Neural crest cell (in vitro differentiated cells): ENCODE measurements around the gene ARMC9. TPM values are rescaled to one million over a fixed set of nuclear protein-coding genes. Genes with fewer than 3 reads are reported as not detected.
A peak's percentile ranks its signal among the peaks of the same experiment; 100 is the strongest.

Experiments
- DNase-seq: peaks from one replicate; pipeline ENCODE4 v3.0.0; 2021; ENCODE audit warnings: low read depth, mixed read lengths, low spot score
- H3K27ac Mint-ChIP-seq: one replicate; pipeline ENCODE4 v1.8.0; 2021; ENCODE audit warnings: mild to moderate bottlenecking, mixed read lengths; ENCODE audit not compliant: unreplicated experiment
- H3K27me3 Mint-ChIP-seq: 2 replicates; pipeline ENCODE4 v1.8.0; 2021; ENCODE audit warnings: low read depth, mild to moderate bottlenecking, mixed read lengths
- H3K36me3 Mint-ChIP-seq: 2 replicates; pipeline ENCODE4 v1.8.0; 2021; ENCODE audit warnings: low read depth, mild to moderate bottlenecking, mixed read lengths
- H3K4me1 Mint-ChIP-seq: 2 replicates; pipeline ENCODE4 v1.8.0; 2021; ENCODE audit warnings: mixed read lengths
- H3K4me3 Mint-ChIP-seq: one replicate; pipeline ENCODE4 v1.8.0; 2021; ENCODE audit warnings: mild to moderate bottlenecking, mixed read lengths
- H3K9me3 Mint-ChIP-seq: 2 replicates; pipeline ENCODE4 v1.8.0; 2021; ENCODE audit warnings: mixed read lengths
- CTCF ChIP-seq: fragments of 200-600 bp; sonication (generic); conservative IDR thresholded peaks from 2 replicates; pipeline ENCODE4 v1.5.0; 2021; ENCODE audit warnings: antibody characterized with exemption, mild to moderate bottlenecking
- total RNA-seq: library from RNA; stranded (reverse); gene quantifications from 2 replicates; pipeline ENCODE4 v1.2.1, GENCODE V29; 2021

Gene ARMC9
- total RNA-seq, 1 donor from 2014 or later: 35.0 TPM

- H3K27ac Mint-ChIP-seq: no peak overlapping the region
- DNase-seq: peak; percentile 98
- peak overlapping the region; percentile 88 for H3K4me3 Mint-ChIP-seq
- peaks cover 19% of the 10 kb centered on the region for H3K4me1 Mint-ChIP-seq
- peak; percentile 92 for TF ChIP-seq CTCF
- peaks cover 2% of the 10 kb centered on the region for H3K9me3 Mint-ChIP-seq
- peaks cover 7% of the 10 kb centered on the region for H3K36me3 Mint-ChIP-seq
- H3K27me3 Mint-ChIP-seq: peaks cover 13% of the 10 kb centered on the region
Observed at GRCh38 chr2:231411831-231412617, 213.6 kb downstream of the ARMC9 start.

GRCh38 chr2:231412618-231412963 is 214.2 kb downstream of the ARMC9 start:
- H3K4me3 Mint-ChIP-seq: peak overlapping the region; percentile 33
- no peak for DNase-seq
- H3K4me1 Mint-ChIP-seq: peaks cover 19% of the 10 kb centered on the region
- peaks cover 2% of the 10 kb centered on the region for H3K9me3 Mint-ChIP-seq
- TF ChIP-seq CTCF: no peak
- peaks cover 13% of the 10 kb centered on the region for H3K27me3 Mint-ChIP-seq
- peaks cover 7% of the 10 kb centered on the region for H3K36me3 Mint-ChIP-seq
- H3K27ac Mint-ChIP-seq: no peak overlapping the region

- H3K4me3 Mint-ChIP-seq: no peak overlapping the region
Observed at GRCh38 chr2:231413456-231413855, 215.0 kb downstream of the ARMC9 start.

GRCh38 chr2:231413921-231414476 is 215.6 kb downstream of the ARMC9 start:
- peaks cover 7% of the 10 kb centered on the region for H3K36me3 Mint-ChIP-seq
- H3K4me1 Mint-ChIP-seq: peaks cover 19% of the 10 kb centered on the region
- no peak for TF ChIP-seq CTCF
- H3K27ac Mint-ChIP-seq: no peak overlapping the region
- peaks cover 13% of the 10 kb centered on the region for H3K27me3 Mint-ChIP-seq
- DNase-seq: no peak
- no peak overlapping the region for H3K4me3 Mint-ChIP-seq
- H3K9me3 Mint-ChIP-seq: peaks cover 2% of the 10 kb centered on the region

More at GRCh38 chr2:231413456-231413855, 215.0 kb downstream of the ARMC9 start:
- Mint-ChIP-seq H3K36me3 (peaks cover 7% of the 10 kb centered on the region), H3K27me3 (peaks cover 13% of the 10 kb centered on the region), H3K27ac (no peak overlapping the region), H3K4me1 (peaks cover 19% of the 10 kb centered on the region), H3K9me3 (peaks cover 2% of the 10 kb centered on the region)
- TF ChIP-seq CTCF: no peak
- DNase-seq: no peak

GRCh38 chr2:231415029-231415428 is 216.6 kb downstream of the ARMC9 start:
- TF ChIP-seq CTCF: no peak
- Mint-ChIP-seq H3K9me3 (peaks cover 2% of the 10 kb centered on the region), H3K27ac (no peak overlapping the region)

More at GRCh38 chr2:231415029-231415428, 216.6 kb downstream of the ARMC9 start:
- DNase-seq: no peak
- Mint-ChIP-seq H3K4me3 (no peak overlapping the region), H3K4me1 (peaks cover 19% of the 10 kb centered on the region), H3K36me3 (peaks cover 7% of the 10 kb centered on the region), H3K27me3 (peaks cover 13% of the 10 kb centered on the region)
